Cardiac septum (tissue), 1 donor: Measurements from ENCODE around the gene ALOXE3. TPM values are rescaled to one million over a fixed set of nuclear protein-coding genes. Genes with fewer than 3 reads are reported as not detected.
"Not testable (repeated sequence)": the region's sequence is repeated elsewhere in the genome, so short reads cannot be mapped to it uniquely, and the experiment has no call there.

ENCODE experiments used
- DNase-seq: peaks from one replicate; pipeline ENCODE4 v3.0.0-alpha.2; 2020; ENCODE audit warnings: low spot score
- intact Hi-C: fragments of 100-400 bp; cut with DNase I; formaldehyde crosslinking; loops from one replicate; pipeline ENCODE4 v1.14.0; 2022
- total RNA-seq: library from RNA; stranded (reverse); fragmentation: NEBNext Ultra II Directional; extraction: Animal tissue kit (Norgen Biotek cat#: 25700); gene quantifications from one replicate; pipeline ENCODE4 v1.2.1, GENCODE V29; 2021
- donor health status: DM: no; HTN: no; CAD: no.

The ALOXE3 gene
- total RNA-seq, 1 donor from 2014 or later: not detected

GRCh38 chr17:8063761-8064534 lies 54.4 kb downstream of the ALOXE3 start:
- intact Hi-C loops: loop anchor here (5.0 kb wide), 1 partner anchor 48 kb away; no protein-coding TSS in a partner anchor
- no peak for DNase-seq

- DNase-seq: no peak
- intact Hi-C loops: loop anchor here (5.0 kb wide), 1 partner anchor 49 kb away; no protein-coding TSS in a partner anchor
Measured at GRCh38 chr17:8062807-8063483, 55.4 kb downstream of the ALOXE3 start.

GRCh38 chr17:8062435-8062806 lies 55.9 kb downstream of the ALOXE3 start:
- no peak for DNase-seq
- intact Hi-C loops: loop anchor here (5.0 kb wide), 1 partner anchor 50 kb away; no protein-coding TSS in a partner anchor

- intact Hi-C loops: loop anchor here (5.0 kb wide), 1 partner anchor 50 kb away; no protein-coding TSS in a partner anchor
- not testable (repeated sequence) for DNase-seq
Measured at GRCh38 chr17:8061851-8062250, 56.5 kb downstream of the ALOXE3 start.

DNA sequence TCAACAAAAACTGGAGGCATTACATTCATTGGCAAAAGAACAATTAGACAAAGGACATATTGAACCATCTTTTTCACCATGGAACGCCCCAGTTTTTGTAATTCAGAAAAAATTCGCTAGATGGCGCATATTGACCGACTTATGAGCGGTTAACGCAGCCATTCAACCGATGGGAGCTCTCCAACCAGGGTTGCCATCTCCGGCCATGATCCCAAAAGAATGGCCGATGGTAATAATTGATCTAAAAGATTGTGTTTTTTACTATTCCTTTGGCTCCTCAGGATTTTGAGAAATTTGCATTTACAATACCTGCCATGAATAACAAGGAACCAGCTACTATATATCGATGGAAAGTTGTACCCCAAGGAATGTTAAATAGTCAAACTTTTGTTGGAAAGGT lies 58.0 kb downstream of the ALOXE3 start:
- intact Hi-C loops: loop anchor here (5.0 kb wide), 1 partner anchor 52 kb away; no protein-coding TSS in a partner anchor
- DNase-seq: peak; percentile 20

DNA sequence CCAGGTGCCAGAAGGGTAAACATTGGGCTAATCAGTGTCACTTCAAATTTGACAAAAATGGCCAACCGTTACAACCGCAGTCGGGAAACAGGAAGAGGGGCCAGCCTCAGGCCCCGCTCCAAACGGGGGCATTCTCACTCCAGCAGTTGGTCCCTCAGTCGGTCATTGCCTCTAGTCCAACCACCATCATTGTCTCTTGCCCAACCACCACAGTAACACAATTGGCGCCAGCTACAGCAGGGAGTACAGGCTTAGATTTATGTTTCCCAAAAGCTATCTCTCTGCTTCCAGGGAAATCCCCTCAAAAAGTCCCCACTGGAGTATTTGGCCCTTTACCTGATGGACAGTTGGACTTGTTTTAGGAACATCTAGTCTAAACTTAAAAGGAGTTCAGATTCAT lies 59.2 kb downstream of the ALOXE3 start:
- peak; percentile 7 for DNase-seq
- intact Hi-C loops: loop anchor here (5.0 kb wide), 1 partner anchor 317 kb away; no protein-coding TSS in a partner anchor

GRCh38 chr17:8057691-8058114 lies 60.6 kb downstream of the ALOXE3 start:
- intact Hi-C loops: loop anchor here (2.0 to 5.0 kb wide), 2 partner anchors 195 to 315 kb away; no protein-coding TSS in a partner anchor
- DNase-seq: peak; percentile 64

- peak; percentile 0 for DNase-seq
Measured at GRCh38 chr17:8056976-8057625, 61.2 kb downstream of the ALOXE3 start.

GRCh38 chr17:8056232-8056975 lies 61.9 kb downstream of the ALOXE3 start:
- DNase-seq: peak; percentile 83
- intact Hi-C loops: loop anchor here (2.0 to 5.0 kb wide), 2 partner anchors 194 to 314 kb away; no protein-coding TSS in a partner anchor

More at GRCh38 chr17:8056976-8057625, 61.2 kb downstream of the ALOXE3 start:
- intact Hi-C loops: loop anchor here (2.0 to 5.0 kb wide), 2 partner anchors 194 to 315 kb away; no protein-coding TSS in a partner anchor

DNA sequence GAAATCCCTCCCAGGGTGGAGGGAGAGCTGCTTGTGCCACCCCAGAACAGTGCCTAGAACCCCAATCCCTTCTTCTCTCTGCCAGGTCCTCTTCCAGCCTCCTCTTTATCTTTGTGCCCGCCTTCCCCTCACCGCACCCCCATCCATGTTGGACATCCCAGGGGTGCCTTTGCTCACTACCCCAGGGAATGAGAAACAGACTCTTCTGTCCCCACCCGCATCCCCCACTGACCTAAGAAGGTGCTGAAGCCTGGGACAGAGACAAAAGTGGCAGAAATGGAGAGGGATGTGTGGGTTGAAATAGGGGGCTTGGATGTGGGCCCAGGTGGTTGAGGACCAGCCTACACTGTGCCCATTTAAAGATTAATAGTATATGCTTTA lies 62.5 kb downstream of the ALOXE3 start:
- peak; percentile 9 for DNase-seq
- intact Hi-C loops: loop anchor here (2.0 to 5.0 kb wide), 2 partner anchors 193 to 314 kb away; no protein-coding TSS in a partner anchor

- intact Hi-C loops: no loop called here
- no peak for DNase-seq
Measured at GRCh38 chr17:8053600-8053999, 64.7 kb downstream of the ALOXE3 start.

GRCh38 chr17:8052256-8053252 lies 65.8 kb downstream of the ALOXE3 start:
- intact Hi-C loops: no loop called here

DNA sequence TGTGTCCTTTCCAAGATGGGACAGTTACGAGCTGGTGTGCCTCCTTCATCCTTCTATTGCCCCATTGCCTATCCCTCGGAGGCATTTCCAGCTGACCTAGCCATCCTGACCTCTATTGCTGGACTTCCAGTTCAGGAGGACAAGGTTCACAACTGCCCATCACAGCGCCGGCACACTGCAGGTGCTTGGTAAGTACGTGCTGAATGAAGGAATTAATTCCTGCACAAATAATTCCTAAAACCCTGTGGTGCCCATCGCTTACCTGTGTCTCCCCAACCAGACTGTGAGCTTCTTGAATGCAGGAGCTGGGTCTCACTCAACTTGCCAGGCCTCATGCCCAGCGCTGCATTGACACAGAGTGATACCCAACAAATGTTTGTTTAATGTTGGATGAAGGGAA lies 66.5 kb downstream of the ALOXE3 start:
- DNase-seq: peak; percentile 24
- intact Hi-C loops: no loop called here

More at GRCh38 chr17:8052256-8053252, 65.8 kb downstream of the ALOXE3 start:
- DNase-seq: no peak

GRCh38 chr17:8048736-8049135 lies 69.6 kb downstream of the ALOXE3 start:
- intact Hi-C loops: no loop called here
- no peak for DNase-seq

- intact Hi-C loops: no loop called here
- DNase-seq: no peak
Measured at GRCh38 chr17:8048236-8048635, 70.1 kb downstream of the ALOXE3 start.

- no peak for DNase-seq
- intact Hi-C loops: no loop called here
Measured at GRCh38 chr17:8047769-8048110, 70.6 kb downstream of the ALOXE3 start.

DNA sequence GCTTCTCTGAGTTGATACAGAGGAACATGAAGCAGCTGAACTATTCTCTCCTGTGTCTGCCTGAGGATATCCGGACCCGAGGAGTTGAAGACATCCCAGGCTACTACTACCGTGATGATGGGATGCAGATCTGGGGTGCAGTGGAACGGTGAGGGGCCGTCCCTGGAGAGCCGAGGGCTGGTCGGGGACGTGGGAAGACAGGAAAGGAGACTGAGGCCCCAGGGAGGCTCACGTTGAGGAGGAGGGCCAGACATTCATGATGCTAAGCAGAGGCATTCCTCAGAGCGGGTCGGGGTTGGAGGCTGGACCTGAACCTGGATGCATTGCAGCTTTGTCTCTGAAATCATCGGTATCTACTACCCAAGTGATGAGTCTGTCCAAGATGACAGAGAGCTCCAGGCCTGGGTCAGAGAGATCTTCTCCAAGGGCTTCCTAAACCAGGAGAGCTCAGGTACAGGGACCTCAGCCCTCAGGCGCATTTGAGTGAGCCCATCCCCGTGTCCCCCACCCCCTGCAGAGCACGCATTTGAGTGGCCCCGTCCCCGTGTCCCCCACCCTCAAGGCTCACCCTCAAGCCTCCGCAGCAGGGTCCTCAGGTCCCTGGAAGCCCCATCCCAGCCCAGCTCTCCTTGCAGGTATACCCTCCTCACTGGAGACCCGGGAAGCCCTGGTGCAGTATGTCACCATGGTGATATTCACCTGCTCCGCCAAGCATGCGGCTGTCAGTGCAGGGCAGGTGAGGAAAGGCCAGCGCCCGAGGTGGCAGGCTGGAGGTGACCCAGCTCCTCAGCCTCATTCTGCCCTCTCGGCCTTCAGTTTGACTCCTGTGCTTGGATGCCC lies 71.2 kb downstream of the ALOXE3 start:
- intact Hi-C loops: no loop called here
- no peak for DNase-seq
